HepG2 (cell line): ENCODE results near the gene ISLR. TPM values are rescaled to one million over a fixed set of nuclear protein-coding genes. Genes with fewer than 3 reads are reported as not detected.

Source experiments
- ATAC-seq: fragments of 200-7000 bp; cut with Tn5 transposase; 3 replicates; pipeline ENCODE4 v1.9.1; 2020; ENCODE audit warnings: mild to moderate bottlenecking, moderate library complexity
- BruUV-seq: library from RNA; stranded (reverse); fragments of 400-500 nt; replicated peaks from 2 replicates; lab custom pipeline; 2021; lab: Mats Ljungman, UMichigan
- CTCF ChIA-PET: fragments of 300-600 bp; formaldehyde crosslinking; extraction: SDS; loops from one replicate; lab custom pipeline; 2021; ENCODE audit warnings: low total read pairs, inconsistent platforms, low intra/inter-chr PET ratio; lab: Yijun Ruan, JAX
- POLR2A ChIA-PET: fragments of 350-600 bp; sonication (Branson Sonifier 250); formaldehyde crosslinking; loops from one replicate; lab custom pipeline; 2020; ENCODE audit warnings: antibody characterized with exemption, inconsistent platforms; lab: Yijun Ruan, JAX
- DNase-seq: peaks from one replicate; pipeline ENCODE4 v3.0.0-alpha.2; 2015; ENCODE audit warnings: low spot score
- FAIRE-seq: peaks from 3 replicates; lab custom pipeline; 2011; peaks lifted over from hg19 to GRCh38; lab: Jason Lieb, UNC
- H2AFZ ChIP-seq: one replicate; pipeline ENCODE4 v1.6.1; 2011; ENCODE audit warnings: low read length, inconsistent platforms
- H3K27ac ChIP-seq: fragments of 300-600 bp; 3 replicates; pipeline ENCODE4 v1.8.0; 2011; ENCODE audit warnings: mixed run types, mild to moderate bottlenecking, mixed read lengths, low read length, inconsistent platforms; ENCODE audit not compliant: insufficient read depth; ENCODE audit errors: extremely low read length
- H3K27me3 ChIP-seq, 2 experiments: fragments of 200-600 bp in 1 of 2; 2 replicates in 1 of 2; 3 replicates in 1 of 2; pipeline versions ENCODE4 v1.6.0 to v1.8.0; 2011; ENCODE audit warnings: low read length in 2 of 2, mild to moderate bottlenecking in 2 of 2, moderate library complexity in 2 of 2, inconsistent platforms in 1 of 2; ENCODE audit not compliant: insufficient read depth in 2 of 2, control insufficient read depth in 1 of 2
- H3K36me3 ChIP-seq, 2 experiments: fragments of 200-600 bp in 1 of 2; replicated peaks in 1 of 2; 2 replicates in 1 of 2; 3 replicates in 1 of 2; pipeline versions ENCODE4 v1.5.1 to v1.8.0; 2011; ENCODE audit warnings: low read length in 2 of 2, inconsistent platforms in 1 of 2; ENCODE audit not compliant: insufficient read depth in 2 of 2, control insufficient read depth in 1 of 2
- H3K4me1 ChIP-seq: 2 replicates; pipeline ENCODE4 v1.5.1; 2012; ENCODE audit warnings: low read length, inconsistent platforms; ENCODE audit not compliant: insufficient read depth
- H3K4me2 ChIP-seq: 2 replicates; pipeline ENCODE4 v1.6.0; 2011; ENCODE audit warnings: low read depth, low read length, inconsistent platforms
- H3K4me3 ChIP-seq, 3 experiments: fragments of 200-600 bp in 1 of 3; sonication (generic), shearing (Covaris generic) in 1 of 3; replicated peaks in 1 of 3; 2 replicates each; pipeline ENCODE4 v1.5.1; 2011 to 2016; ENCODE audit warnings: low read length in 3 of 3, inconsistent platforms in 2 of 3, low read depth in 2 of 3, mild to moderate bottlenecking in 2 of 3, control low read depth in 1 of 3, mixed read lengths in 1 of 3; ENCODE audit not compliant: insufficient read depth in 1 of 3
- H3K79me2 ChIP-seq: one replicate; pipeline ENCODE4 v1.6.1; 2011; ENCODE audit warnings: low read length, inconsistent platforms; ENCODE audit not compliant: insufficient read depth
- H3K9ac ChIP-seq: 2 replicates; pipeline ENCODE4 v1.6.0; 2011; ENCODE audit warnings: mild to moderate bottlenecking, low read depth, low read length, inconsistent platforms; ENCODE audit not compliant: insufficient read depth
- H3K9me3 ChIP-seq: 2 replicates; pipeline ENCODE4 v1.5.1; 2012; ENCODE audit warnings: mild to moderate bottlenecking, low read length
- H4K20me1 ChIP-seq: 2 replicates; pipeline ENCODE4 v1.6.0; 2011; ENCODE audit warnings: inconsistent platforms, mild to moderate bottlenecking, low read length, moderate library complexity; ENCODE audit not compliant: insufficient read depth
- CCAR2 ChIP-seq: fragments of 200-400 bp; formaldehyde crosslinking; optimal IDR thresholded peaks from 2 replicates; pipeline ENCODE3; 2018; ENCODE audit warnings: low read depth, mild to moderate bottlenecking, low read length, moderate library complexity
- KLF11 ChIP-seq: IDR thresholded peaks from 2 replicates; pipeline ENCODE4 v1.6.1; 2016; ENCODE audit warnings: missing compliant biosample characterization
- MIER2 ChIP-seq: IDR thresholded peaks from 2 replicates; pipeline ENCODE4 v1.6.1; 2016; ENCODE audit warnings: missing biosample characterization, missing genetic modification reagents
- NAIF1 ChIP-seq: sonication (generic); formaldehyde crosslinking; IDR thresholded peaks from 2 replicates; pipeline ENCODE4 v1.5.0; 2020; ENCODE audit warnings: mild to moderate bottlenecking, missing genetic modification reagents, borderline replicate concordance
- NCOR1 ChIP-seq: fragments of 200-600 bp; sonication (generic); IDR thresholded peaks from 2 replicates; pipeline ENCODE4 v1.7.0; 2017; ENCODE audit warnings: antibody characterized with exemption, low read length, borderline replicate concordance
- NFE2 ChIP-seq: sonication (generic); formaldehyde crosslinking; IDR thresholded peaks from 2 replicates; pipeline ENCODE4 v1.4.0; 2020; ENCODE audit warnings: missing genetic modification reagents
- NR2F1 ChIP-seq, 2 experiments: fragments of 450-650 bp in 1 of 2; formaldehyde crosslinking in 1 of 2; IDR thresholded peaks; 2 replicates each; pipeline versions ENCODE4 v1.5.0 to v1.6.1; 2016 to 2020; ENCODE audit warnings: mild to moderate bottlenecking in 1 of 2, missing compliant biosample characterization in 1 of 2, missing genetic modification reagents in 1 of 2, moderate library complexity in 1 of 2
- RFX5 ChIP-seq: IDR thresholded peaks from 2 replicates; pipeline ENCODE4 v1.6.1; 2011; ENCODE audit warnings: low read depth, low read length, improper control_type of control experiment
- ZNF263 ChIP-seq: sonication (generic); formaldehyde crosslinking; IDR thresholded peaks from 2 replicates; pipeline ENCODE4 v1.4.0; 2020; ENCODE audit warnings: missing genetic modification reagents
- ZNF543 ChIP-seq: sonication (generic); formaldehyde crosslinking; IDR thresholded peaks from 2 replicates; pipeline ENCODE4 v1.4.0; 2020; ENCODE audit warnings: mild to moderate bottlenecking, missing genetic modification reagents
- WGBS: methylation state at CpG from one replicate; pipeline ENCODE4 v1.1.6; 2017; ENCODE audit warnings: low lambda C conversion rate; 5-methylcytosine and 5-hydroxymethylcytosine counted together
- in situ Hi-C: cut with HindIII; loops from 2 replicates; pipeline ENCODE4 v1.10.0; 2017; ENCODE audit warnings: low pct_unique_long_range_greater_than_20kb; ENCODE audit not compliant: extremely low pct_ligation_motif_present
- intact Hi-C: fragments of 100-400 bp; cut with micrococcal nuclease; formaldehyde crosslinking; loops from one replicate; pipeline ENCODE4 v1.10.0; 2022; ENCODE audit not compliant: unreplicated experiment
- polyA plus RNA-seq, 8 experiments: library from polyadenylated mRNA; depleted of rRNA in 3 of 8; stranded (reverse) in 7 of 8; unstranded in 1 of 8; fragments of >200 nt; fragmentation: Illumina TruSeq in 4 of 8; extraction: Trizol in 4 of 8; gene quantifications; 2 replicates each; pipeline versions ENCODE4 v1.2.1 to v1.2.3, GENCODE V29; 2011 to 2016; ENCODE audit warnings: low read depth in 4 of 8, missing spikeins in 1 of 8, mixed read lengths in 1 of 8; ENCODE audit not compliant: insufficient read depth in 1 of 8
- total RNA-seq, 5 experiments: library from RNA; depleted of rRNA; stranded (reverse); fragments of >200 nt; fragmentation: Illumina TruSeq; extraction: Trizol; gene quantifications; 2 replicates each; pipeline ENCODE4 v1.2.3, GENCODE V29; 2016; ENCODE audit warnings: low read depth in 1 of 5
- TF ChIP-seq, protein P1 (sequence below): sonication (generic); formaldehyde crosslinking; conservative IDR thresholded peaks from 2 replicates; pipeline ENCODE4 v1.4.0; 2020; ENCODE audit warnings: mild to moderate bottlenecking, missing genetic modification reagents, moderate library complexity
- TF ChIP-seq, protein P2 (sequence below): sonication (generic); formaldehyde crosslinking; IDR thresholded peaks from 2 replicates; pipeline ENCODE4 v1.4.0; 2020; ENCODE audit warnings: missing genetic modification reagents
- TF ChIP-seq, protein P3 (sequence below): sonication (generic); formaldehyde crosslinking; IDR thresholded peaks from 2 replicates; pipeline ENCODE4 v1.4.0; 2020; ENCODE audit warnings: low read depth, missing genetic modification reagents

Gene ISLR
- total and polyA plus RNA-seq, 2 of the 13 experiments (the other 11 are each of a cell fraction or from before 2014, with no cell fraction given): not detected

DNA sequence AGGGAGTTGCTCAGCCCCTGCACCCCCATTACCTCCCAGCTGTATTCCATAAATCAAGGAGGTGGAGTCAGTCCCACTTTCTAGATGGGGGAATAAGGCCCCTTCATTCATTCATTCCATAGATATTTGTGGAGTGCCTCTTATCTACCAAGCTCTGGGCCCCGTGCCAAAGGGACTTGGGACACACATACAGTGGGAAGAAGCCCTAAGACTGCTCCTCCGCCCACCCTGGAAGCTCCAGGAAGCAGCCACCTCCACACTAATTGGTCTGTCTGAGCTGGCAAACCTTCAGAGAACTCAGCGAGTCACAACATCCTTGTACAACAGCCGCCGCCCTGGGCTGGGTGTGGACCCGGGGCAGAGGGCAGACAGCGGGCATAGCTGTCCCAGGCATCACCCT is 22.7 kb downstream of the ISLR start:
- no peak overlapping the region for H2AFZ ChIP-seq
- ATAC-seq (no peak), DNase-seq (peak; percentile 43), FAIRE-seq (no peak)
- H3K4me2 ChIP-seq: no peak overlapping the region
- intact Hi-C loops: no loop called here
- in situ Hi-C loops: no loop called here
- H3K27ac ChIP-seq: no peak overlapping the region
- H3K27me3 ChIP-seq: no peaks in the 10 kb centered on the region; a peak in 1 of 5 replicates
- no peaks in the 10 kb centered on the region for H4K20me1 ChIP-seq
- CTCF ChIA-PET: no interaction called here
- H3K4me3 ChIP-seq: no peak overlapping the region
- no peaks in the 10 kb centered on the region for H3K79me2 ChIP-seq
- BruUV-seq: no TSS peak
- POLR2A ChIA-PET: no interaction called here
- H3K9me3 ChIP-seq: no peaks in the 10 kb centered on the region
- H3K4me1 ChIP-seq: 0 out of 2 replicates have a peak, but pooled peaks cover 8% of the 10 kb centered on the region
- H3K9ac ChIP-seq: no peak overlapping the region
- WGBS: 0% methylated on average over 2 of the region's 7 CpGs
- H3K36me3 ChIP-seq: no peaks in the 10 kb centered on the region
- TF ChIP-seq, protein P1, sequence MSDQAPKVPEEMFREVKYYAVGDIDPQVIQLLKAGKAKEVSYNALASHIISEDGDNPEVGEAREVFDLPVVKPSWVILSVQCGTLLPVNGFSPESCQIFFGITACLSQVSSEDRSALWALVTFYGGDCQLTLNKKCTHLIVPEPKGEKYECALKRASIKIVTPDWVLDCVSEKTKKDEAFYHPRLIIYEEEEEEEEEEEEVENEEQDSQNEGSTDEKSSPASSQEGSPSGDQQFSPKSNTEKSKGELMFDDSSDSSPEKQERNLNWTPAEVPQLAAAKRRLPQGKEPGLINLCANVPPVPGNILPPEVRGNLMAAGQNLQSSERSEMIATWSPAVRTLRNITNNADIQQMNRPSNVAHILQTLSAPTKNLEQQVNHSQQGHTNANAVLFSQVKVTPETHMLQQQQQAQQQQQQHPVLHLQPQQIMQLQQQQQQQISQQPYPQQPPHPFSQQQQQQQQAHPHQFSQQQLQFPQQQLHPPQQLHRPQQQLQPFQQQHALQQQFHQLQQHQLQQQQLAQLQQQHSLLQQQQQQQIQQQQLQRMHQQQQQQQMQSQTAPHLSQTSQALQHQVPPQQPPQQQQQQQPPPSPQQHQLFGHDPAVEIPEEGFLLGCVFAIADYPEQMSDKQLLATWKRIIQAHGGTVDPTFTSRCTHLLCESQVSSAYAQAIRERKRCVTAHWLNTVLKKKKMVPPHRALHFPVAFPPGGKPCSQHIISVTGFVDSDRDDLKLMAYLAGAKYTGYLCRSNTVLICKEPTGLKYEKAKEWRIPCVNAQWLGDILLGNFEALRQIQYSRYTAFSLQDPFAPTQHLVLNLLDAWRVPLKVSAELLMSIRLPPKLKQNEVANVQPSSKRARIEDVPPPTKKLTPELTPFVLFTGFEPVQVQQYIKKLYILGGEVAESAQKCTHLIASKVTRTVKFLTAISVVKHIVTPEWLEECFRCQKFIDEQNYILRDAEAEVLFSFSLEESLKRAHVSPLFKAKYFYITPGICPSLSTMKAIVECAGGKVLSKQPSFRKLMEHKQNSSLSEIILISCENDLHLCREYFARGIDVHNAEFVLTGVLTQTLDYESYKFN (CRISPR knock-in tag): no peak
- TF ChIP-seq CCAR2 (no peak), ZNF543 (CRISPR knock-in tag) (no peak), KLF11 (CRISPR knock-in tag) (no peak), NCOR1 (no peak), MIER2 (CRISPR knock-in tag) (no peak), NAIF1 (no peak), NR2F1 (CRISPR knock-in tag; IDR thresholded peaks at IDR 0.05) (no peak), NFE2 (CRISPR knock-in tag) (no peak), ZNF263 (CRISPR knock-in tag) (no peak), RFX5 (no peak)
- TF ChIP-seq, protein P2, sequence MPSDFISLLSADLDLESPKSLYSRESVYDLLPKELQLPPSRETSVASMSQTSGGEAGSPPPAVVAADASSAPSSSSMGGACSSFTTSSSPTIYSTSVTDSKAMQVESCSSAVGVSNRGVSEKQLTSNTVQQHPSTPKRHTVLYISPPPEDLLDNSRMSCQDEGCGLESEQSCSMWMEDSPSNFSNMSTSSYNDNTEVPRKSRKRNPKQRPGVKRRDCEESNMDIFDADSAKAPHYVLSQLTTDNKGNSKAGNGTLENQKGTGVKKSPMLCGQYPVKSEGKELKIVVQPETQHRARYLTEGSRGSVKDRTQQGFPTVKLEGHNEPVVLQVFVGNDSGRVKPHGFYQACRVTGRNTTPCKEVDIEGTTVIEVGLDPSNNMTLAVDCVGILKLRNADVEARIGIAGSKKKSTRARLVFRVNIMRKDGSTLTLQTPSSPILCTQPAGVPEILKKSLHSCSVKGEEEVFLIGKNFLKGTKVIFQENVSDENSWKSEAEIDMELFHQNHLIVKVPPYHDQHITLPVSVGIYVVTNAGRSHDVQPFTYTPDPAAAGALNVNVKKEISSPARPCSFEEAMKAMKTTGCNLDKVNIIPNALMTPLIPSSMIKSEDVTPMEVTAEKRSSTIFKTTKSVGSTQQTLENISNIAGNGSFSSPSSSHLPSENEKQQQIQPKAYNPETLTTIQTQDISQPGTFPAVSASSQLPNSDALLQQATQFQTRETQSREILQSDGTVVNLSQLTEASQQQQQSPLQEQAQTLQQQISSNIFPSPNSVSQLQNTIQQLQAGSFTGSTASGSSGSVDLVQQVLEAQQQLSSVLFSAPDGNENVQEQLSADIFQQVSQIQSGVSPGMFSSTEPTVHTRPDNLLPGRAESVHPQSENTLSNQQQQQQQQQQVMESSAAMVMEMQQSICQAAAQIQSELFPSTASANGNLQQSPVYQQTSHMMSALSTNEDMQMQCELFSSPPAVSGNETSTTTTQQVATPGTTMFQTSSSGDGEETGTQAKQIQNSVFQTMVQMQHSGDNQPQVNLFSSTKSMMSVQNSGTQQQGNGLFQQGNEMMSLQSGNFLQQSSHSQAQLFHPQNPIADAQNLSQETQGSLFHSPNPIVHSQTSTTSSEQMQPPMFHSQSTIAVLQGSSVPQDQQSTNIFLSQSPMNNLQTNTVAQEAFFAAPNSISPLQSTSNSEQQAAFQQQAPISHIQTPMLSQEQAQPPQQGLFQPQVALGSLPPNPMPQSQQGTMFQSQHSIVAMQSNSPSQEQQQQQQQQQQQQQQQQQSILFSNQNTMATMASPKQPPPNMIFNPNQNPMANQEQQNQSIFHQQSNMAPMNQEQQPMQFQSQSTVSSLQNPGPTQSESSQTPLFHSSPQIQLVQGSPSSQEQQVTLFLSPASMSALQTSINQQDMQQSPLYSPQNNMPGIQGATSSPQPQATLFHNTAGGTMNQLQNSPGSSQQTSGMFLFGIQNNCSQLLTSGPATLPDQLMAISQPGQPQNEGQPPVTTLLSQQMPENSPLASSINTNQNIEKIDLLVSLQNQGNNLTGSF: no peak
- TF ChIP-seq, protein P3, sequence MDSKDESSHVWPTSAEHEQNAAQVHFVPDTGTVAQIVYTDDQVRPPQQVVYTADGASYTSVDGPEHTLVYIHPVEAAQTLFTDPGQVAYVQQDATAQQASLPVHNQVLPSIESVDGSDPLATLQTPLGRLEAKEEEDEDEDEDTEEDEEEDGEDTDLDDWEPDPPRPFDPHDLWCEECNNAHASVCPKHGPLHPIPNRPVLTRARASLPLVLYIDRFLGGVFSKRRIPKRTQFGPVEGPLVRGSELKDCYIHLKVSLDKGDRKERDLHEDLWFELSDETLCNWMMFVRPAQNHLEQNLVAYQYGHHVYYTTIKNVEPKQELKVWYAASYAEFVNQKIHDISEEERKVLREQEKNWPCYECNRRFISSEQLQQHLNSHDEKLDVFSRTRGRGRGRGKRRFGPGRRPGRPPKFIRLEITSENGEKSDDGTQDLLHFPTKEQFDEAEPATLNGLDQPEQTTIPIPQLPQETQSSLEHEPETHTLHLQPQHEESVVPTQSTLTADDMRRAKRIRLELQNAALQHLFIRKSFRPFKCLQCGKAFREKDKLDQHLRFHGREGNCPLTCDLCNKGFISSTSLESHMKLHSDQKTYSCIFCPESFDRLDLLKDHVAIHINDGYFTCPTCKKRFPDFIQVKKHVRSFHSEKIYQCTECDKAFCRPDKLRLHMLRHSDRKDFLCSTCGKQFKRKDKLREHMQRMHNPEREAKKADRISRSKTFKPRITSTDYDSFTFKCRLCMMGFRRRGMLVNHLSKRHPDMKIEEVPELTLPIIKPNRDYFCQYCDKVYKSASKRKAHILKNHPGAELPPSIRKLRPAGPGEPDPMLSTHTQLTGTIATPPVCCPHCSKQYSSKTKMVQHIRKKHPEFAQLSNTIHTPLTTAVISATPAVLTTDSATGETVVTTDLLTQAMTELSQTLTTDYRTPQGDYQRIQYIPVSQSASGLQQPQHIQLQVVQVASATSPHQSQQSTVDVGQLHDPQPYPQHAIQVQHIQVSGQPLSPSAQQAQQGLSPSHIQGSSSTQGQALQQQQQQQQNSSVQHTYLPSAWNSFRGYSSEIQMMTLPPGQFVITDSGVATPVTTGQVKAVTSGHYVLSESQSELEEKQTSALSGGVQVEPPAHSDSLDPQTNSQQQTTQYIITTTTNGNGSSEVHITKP (CRISPR knock-in tag): no peak
